Measurements from ENCODE around the gene SLC43A2.

- no peak for TF ChIP-seq SIN3B (IDR thresholded peaks at IDR 0.05; ENCODE audit: low read length)
- no peak for TF ChIP-seq ASH2L (IDR thresholded peaks at IDR 0.05; ENCODE audit: insufficient read length, low read depth, low read length)
- no peak for TF ChIP-seq SRF (IDR thresholded peaks at IDR 0.05; ENCODE audit: low read depth, low read length)
- no peak for TF ChIP-seq EP300 (IDR thresholded peaks at IDR 0.05; ENCODE audit: low read depth in 2 of 2, low read length in 2 of 2)
- TF ChIP-seq EP300 (CRISPR knock-in tag; IDR thresholded peaks at IDR 0.05; ENCODE audit: borderline replicate concordance) = no peak
- TF ChIP-seq RFX5 (IDR thresholded peaks at IDR 0.05; ENCODE audit: low read depth, low read length) = no peak
- TF ChIP-seq TRIM22 (IDR thresholded peaks at IDR 0.05) = no peak
- no peak for TF ChIP-seq PRDM15 (CRISPR knock-in tag; IDR thresholded peaks at IDR 0.05)
- TF ChIP-seq PTBP1 (IDR thresholded peaks at IDR 0.05; ENCODE audit: low read depth, low read length, poor library complexity, severe bottlenecking) = no peak
- TF ChIP-seq RBAK (CRISPR knock-in tag; IDR thresholded peaks at IDR 0.05) = no peak
- TF ChIP-seq PATZ1 (CRISPR knock-in tag; IDR thresholded peaks at IDR 0.05) = no peak
- no peak for TF ChIP-seq REST (IDR thresholded peaks at IDR 0.05; ENCODE audit: borderline replicate concordance in 1 of 2, low read depth in 1 of 2, low read length in 2 of 2)
- TF ChIP-seq POLR2A (IDR thresholded peaks at IDR 0.05; ENCODE audit: insufficient read depth in 1 of 2, low read depth in 2 of 2, low read length in 2 of 2) = no peak
- no peak for TF ChIP-seq CTCF (CRISPR knock-in tag; IDR thresholded peaks at IDR 0.05)
- TF ChIP-seq MNT (IDR thresholded peaks at IDR 0.05) = no peak
These were observed 73.7 kb downstream of the SLC43A2 start for GRCh38 chr17:1554751-1555540.

Data from HepG2 (cell line).